CD4-positive, alpha-beta memory T cell (primary cell): Measurements from ENCODE around the gene CFAP91. TPM values are rescaled to one million over a fixed set of nuclear protein-coding genes. Genes with fewer than 3 reads are reported as not detected.

Source experiments
- CTCF ChIA-PET: fragments of 350-600 bp; sonication (Branson Sonifier 250); formaldehyde crosslinking; loops from one replicate; lab custom pipeline; 2021; ENCODE audit warnings: inconsistent platforms; ENCODE audit not compliant: partially characterized antibody; lab: Charles Lee
- POLR2A ChIA-PET: fragments of 350-600 bp; sonication (Branson Sonifier 250); formaldehyde crosslinking; loops from one replicate; lab custom pipeline; 2021; ENCODE audit not compliant: partially characterized antibody; lab: Charles Lee
- DNase-seq, 5 donors: peaks; one replicate each; pipeline versions ENCODE4 v3.0.0 to v3.0.0-alpha.2; 2020 to 2022; ENCODE audit warnings: mixed read lengths in 1 of 5
- H3K27ac ChIP-seq: one replicate; pipeline ENCODE4 v1.7.0; 2013; ENCODE audit warnings: low read depth, low read length
- H3K27me3 ChIP-seq: 2 replicates; pipeline ENCODE4 v1.7.0; 2013; ENCODE audit warnings: mild to moderate bottlenecking, low read length, moderate library complexity; ENCODE audit not compliant: insufficient read depth
- H3K36me3 ChIP-seq: 2 replicates; pipeline ENCODE4 v1.7.0; 2013; ENCODE audit warnings: mild to moderate bottlenecking, low read length, moderate library complexity; ENCODE audit not compliant: insufficient read depth
- H3K4me1 ChIP-seq: 2 replicates; pipeline ENCODE4 v1.7.0; 2013; ENCODE audit warnings: mild to moderate bottlenecking, low read length, moderate library complexity; ENCODE audit not compliant: insufficient read depth
- H3K4me3 ChIP-seq, 2 donors: one replicate each; pipeline ENCODE4 v1.7.0; 2013; ENCODE audit warnings: low read length in 2 of 2, mild to moderate bottlenecking in 1 of 2
- H3K9me3 ChIP-seq, 2 donors: one replicate each; pipeline ENCODE4 v1.7.0; 2013; ENCODE audit warnings: low read length in 2 of 2, control low read depth in 1 of 2; ENCODE audit not compliant: control insufficient read depth in 1 of 2
- H3K27ac Mint-ChIP-seq, 7 donors: one replicate each; pipeline ENCODE4 v1.8.0; 2020 to 2021; ENCODE audit warnings: mixed read lengths in 7 of 7, mild to moderate bottlenecking in 6 of 7, inconsistent platforms in 3 of 7, moderate library complexity in 3 of 7
- H3K27me3 Mint-ChIP-seq, 2 donors: one replicate each; pipeline ENCODE4 v1.8.0; 2020 to 2021; ENCODE audit warnings: mixed read lengths in 2 of 2
- H3K36me3 Mint-ChIP-seq, 2 donors: one replicate each; pipeline ENCODE4 v1.8.0; 2020 to 2021; ENCODE audit warnings: mixed read lengths in 2 of 2, inconsistent platforms in 1 of 2, mild to moderate bottlenecking in 1 of 2
- H3K4me1 Mint-ChIP-seq, 4 donors: one replicate each; pipeline ENCODE4 v1.8.0; 2020 to 2021; ENCODE audit warnings: mixed read lengths in 4 of 4, mild to moderate bottlenecking in 1 of 4
- H3K4me3 Mint-ChIP-seq, 8 donors: one replicate each; pipeline ENCODE4 v1.8.0; 2020 to 2021; ENCODE audit warnings: mixed read lengths in 8 of 8, mild to moderate bottlenecking in 7 of 8, moderate library complexity in 6 of 8, inconsistent platforms in 3 of 8
- H3K9me3 Mint-ChIP-seq, 8 donors: one replicate each; pipeline ENCODE4 v1.8.0; 2020 to 2021; ENCODE audit warnings: mixed read lengths in 8 of 8, mild to moderate bottlenecking in 5 of 8, inconsistent platforms in 3 of 8, moderate library complexity in 1 of 8
- intact Hi-C: fragments of 100-400 bp; cut with micrococcal nuclease; formaldehyde crosslinking; loops from one replicate; pipeline ENCODE4 v1.15.1; 2023
- polyA plus RNA-seq, 2 donors: library from polyadenylated mRNA; unstranded; fragments of 300-500 nt; fragmentation: Illumina TruSeq; gene quantifications; one replicate each; pipeline ENCODE4 v1.2.3, GENCODE V29; 2021
- total RNA-seq, 2 experiments: library from RNA; stranded (reverse); gene quantifications; one replicate each; pipeline ENCODE4 v1.2.3, GENCODE V29; 2021

CFAP91 gene
- total and polyA plus RNA-seq, 4 experiments from 2014 or later = 0.48 to 0.58 TPM; not detected in 2

- Mint-ChIP-seq H3K9me3 (no peaks in the 10 kb centered on the region), H3K4me1 (no peaks in the 10 kb centered on the region), H3K27me3 (no peaks in the 10 kb centered on the region), H3K27ac (no peak overlapping the region), H3K36me3 (no peaks in the 10 kb centered on the region), H3K4me3 (no peak overlapping the region)
- Histone ChIP-seq H3K9me3 (no peaks in the 10 kb centered on the region), H3K27me3 (no peaks in the 10 kb centered on the region), H3K4me1 (no peaks in the 10 kb centered on the region), H3K27ac (no peak overlapping the region), H3K4me3 (no peak overlapping the region), H3K36me3 (no peaks in the 10 kb centered on the region)
- ChIA-PET POLR2A (no interaction called here), CTCF (no interaction called here)
- DNase-seq = no peak
- intact Hi-C loops = no loop called here
Measured at GRCh38 chr3:119726909-119727308, 24.1 kb downstream of the CFAP91 start.

- H3K27ac ChIP-seq = no peak overlapping the region
- H3K27me3 ChIP-seq = no peaks in the 10 kb centered on the region
- no peaks in the 10 kb centered on the region for H3K36me3 Mint-ChIP-seq
- H3K4me1 Mint-ChIP-seq = no peaks in the 10 kb centered on the region
- H3K4me3 ChIP-seq = no peak overlapping the region
- H3K4me3 Mint-ChIP-seq = no peak overlapping the region
- H3K9me3 ChIP-seq = no peaks in the 10 kb centered on the region
- no peaks in the 10 kb centered on the region for H3K36me3 ChIP-seq
- H3K9me3 Mint-ChIP-seq = no peaks in the 10 kb centered on the region
- no peaks in the 10 kb centered on the region for H3K4me1 ChIP-seq
- intact Hi-C loops = no loop called here
- POLR2A ChIA-PET = no interaction called here
- DNase-seq = no peak
- CTCF ChIA-PET = no interaction called here
- no peak overlapping the region for H3K27ac Mint-ChIP-seq
- no peaks in the 10 kb centered on the region for H3K27me3 Mint-ChIP-seq
Measured at GRCh38 chr3:119729996-119730395, 27.2 kb downstream of the CFAP91 start.

- Histone ChIP-seq H3K9me3 (no peaks in the 10 kb centered on the region), H3K27me3 (no peaks in the 10 kb centered on the region), H3K27ac (no peak overlapping the region), H3K4me3 (no peak overlapping the region), H3K4me1 (no peaks in the 10 kb centered on the region), H3K36me3 (no peaks in the 10 kb centered on the region)
- ChIA-PET CTCF (no interaction called here), POLR2A (no interaction called here)
- Mint-ChIP-seq H3K9me3 (no peaks in the 10 kb centered on the region), H3K36me3 (no peaks in the 10 kb centered on the region), H3K4me1 (no peaks in the 10 kb centered on the region), H3K27ac (no peak overlapping the region), H3K27me3 (no peaks in the 10 kb centered on the region), H3K4me3 (no peak overlapping the region)
- intact Hi-C loops = no loop called here
- DNase-seq = no peak
Measured at GRCh38 chr3:119731560-119732343, 28.9 kb downstream of the CFAP91 start.

- CTCF ChIA-PET = no interaction called here
- POLR2A ChIA-PET = no interaction called here
- Mint-ChIP-seq H3K27me3 (peaks cover 0 to 1% of the 10 kb centered on the region in 2 donors), H3K27ac (no peak overlapping the region), H3K4me3 (no peak overlapping the region), H3K9me3 (no peaks in the 10 kb centered on the region), H3K4me1 (no peaks in the 10 kb centered on the region), H3K36me3 (no peaks in the 10 kb centered on the region)
- intact Hi-C loops = no loop called here
- no peak overlapping the region for H3K27ac ChIP-seq
- no peak for DNase-seq
- H3K4me1 ChIP-seq = no peaks in the 10 kb centered on the region
- H3K9me3 ChIP-seq = no peaks in the 10 kb centered on the region
- H3K4me3 ChIP-seq = no peak overlapping the region
- H3K36me3 ChIP-seq = no peaks in the 10 kb centered on the region
- no peaks in the 10 kb centered on the region for H3K27me3 ChIP-seq
Measured at GRCh38 chr3:119733812-119734211, 31.0 kb downstream of the CFAP91 start.

- no peak overlapping the region for H3K27ac ChIP-seq
- H3K36me3 ChIP-seq = no peaks in the 10 kb centered on the region
- H3K27me3 Mint-ChIP-seq = peaks cover 10 to 14% of the 10 kb centered on the region in 2 donors
- no peaks in the 10 kb centered on the region for H3K4me1 Mint-ChIP-seq
- H3K27me3 ChIP-seq = no peaks in the 10 kb centered on the region
- ChIA-PET CTCF (no interaction called here), POLR2A (no interaction called here)
- no peak for DNase-seq
- no peak overlapping the region for H3K4me3 Mint-ChIP-seq
- no peaks in the 10 kb centered on the region for H3K36me3 Mint-ChIP-seq
- no peak overlapping the region for H3K4me3 ChIP-seq
- H3K9me3 Mint-ChIP-seq = no peaks in the 10 kb centered on the region
- H3K9me3 ChIP-seq = no peaks in the 10 kb centered on the region
- no peaks in the 10 kb centered on the region for H3K4me1 ChIP-seq
- intact Hi-C loops = no loop called here
- H3K27ac Mint-ChIP-seq = no peak overlapping the region
Measured at GRCh38 chr3:119738741-119739140, 35.9 kb downstream of the CFAP91 start.

- no peak overlapping the region for H3K4me3 ChIP-seq
- Mint-ChIP-seq H3K9me3 (no peaks in the 10 kb centered on the region), H3K36me3 (no peaks in the 10 kb centered on the region), H3K4me3 (no peak overlapping the region), H3K27me3 (peaks cover 13 to 22% of the 10 kb centered on the region in 2 donors), H3K27ac (no peak overlapping the region), H3K4me1 (no peaks in the 10 kb centered on the region)
- no peak for DNase-seq
- ChIA-PET POLR2A (no interaction called here), CTCF (no interaction called here)
- no peaks in the 10 kb centered on the region for H3K27me3 ChIP-seq
- no peaks in the 10 kb centered on the region for H3K36me3 ChIP-seq
- intact Hi-C loops = no loop called here
- H3K4me1 ChIP-seq = no peaks in the 10 kb centered on the region
- H3K27ac ChIP-seq = no peak overlapping the region
- no peaks in the 10 kb centered on the region for H3K9me3 ChIP-seq
Measured at GRCh38 chr3:119741657-119742590, 39.1 kb downstream of the CFAP91 start.

- DNase-seq = no peak
- H3K4me3 Mint-ChIP-seq = no peak overlapping the region
- H3K4me1 Mint-ChIP-seq = no peaks in the 10 kb centered on the region
- H3K27me3 Mint-ChIP-seq = peaks cover 13 to 28% of the 10 kb centered on the region in 2 donors
- H3K27ac Mint-ChIP-seq = peak overlapping the region in 1 of 7 donors; percentile 58
- intact Hi-C loops = no loop called here
- Histone ChIP-seq H3K27me3 (no peaks in the 10 kb centered on the region), H3K36me3 (no peaks in the 10 kb centered on the region), H3K4me1 (no peaks in the 10 kb centered on the region), H3K4me3 (no peak overlapping the region), H3K27ac (no peak overlapping the region), H3K9me3 (no peaks in the 10 kb centered on the region)
- POLR2A ChIA-PET = no interaction called here
- no peaks in the 10 kb centered on the region for H3K36me3 Mint-ChIP-seq
- no peaks in the 10 kb centered on the region for H3K9me3 Mint-ChIP-seq
- CTCF ChIA-PET = no interaction called here
Measured at GRCh38 chr3:119743921-119744320, 41.1 kb downstream of the CFAP91 start.
